Osteocyte (in vitro differentiated cells): Measurements from ENCODE around the gene NID2. TPM values are rescaled to one million over a fixed set of nuclear protein-coding genes. Genes with fewer than 3 reads are reported as not detected.

Source experiments
- DNase-seq: peaks from one replicate; pipeline ENCODE4 v3.0.0; 2021; ENCODE audit warnings: mixed read lengths; ENCODE audit not compliant: unreplicated experiment; ENCODE audit errors: extremely low spot score
- H3K27ac Mint-ChIP-seq: one replicate; pipeline ENCODE4 v1.8.0; 2021; ENCODE audit warnings: mild to moderate bottlenecking, mixed read lengths; ENCODE audit not compliant: unreplicated experiment
- H3K27me3 Mint-ChIP-seq: one replicate; pipeline ENCODE4 v1.8.0; 2021; ENCODE audit warnings: mixed read lengths; ENCODE audit not compliant: unreplicated experiment
- H3K36me3 Mint-ChIP-seq: one replicate; pipeline ENCODE4 v1.8.0; 2021; ENCODE audit warnings: mixed read lengths; ENCODE audit not compliant: unreplicated experiment
- H3K4me1 Mint-ChIP-seq: one replicate; pipeline ENCODE4 v1.8.0; 2021; ENCODE audit warnings: mixed read lengths; ENCODE audit not compliant: unreplicated experiment
- H3K4me3 Mint-ChIP-seq: one replicate; pipeline ENCODE4 v1.8.0; 2021; ENCODE audit warnings: mild to moderate bottlenecking, moderate library complexity, mixed read lengths; ENCODE audit not compliant: unreplicated experiment
- H3K9me3 Mint-ChIP-seq: one replicate; pipeline ENCODE4 v1.8.0; 2021; ENCODE audit warnings: mixed read lengths; ENCODE audit not compliant: unreplicated experiment
- CTCF ChIP-seq: fragments of 200-600 bp; sonication (generic); IDR thresholded peaks from 2 replicates; pipeline ENCODE4 v1.5.0; 2021; ENCODE audit warnings: antibody characterized with exemption, mild to moderate bottlenecking, moderate library complexity
- total RNA-seq: library from RNA; stranded (reverse); gene quantifications from 2 replicates; pipeline ENCODE4 v1.2.1, GENCODE V29; 2021

The NID2 gene
- total RNA-seq, 1 donor from 2014 or later, result 58.5 TPM

- peaks cover 17% of the 10 kb centered on the region for H3K4me1 Mint-ChIP-seq
- H3K9me3 Mint-ChIP-seq, result no peaks in the 10 kb centered on the region
- H3K4me3 Mint-ChIP-seq, result no peak overlapping the region
- no peak overlapping the region for H3K27ac Mint-ChIP-seq
- H3K36me3 Mint-ChIP-seq, result peaks cover 9% of the 10 kb centered on the region
- DNase-seq, result no peak
- no peak for TF ChIP-seq CTCF
- peaks cover 11% of the 10 kb centered on the region for H3K27me3 Mint-ChIP-seq
Observed at GRCh38 chr14:51988221-51988620, 80.6 kb downstream of the NID2 start.

DNA sequence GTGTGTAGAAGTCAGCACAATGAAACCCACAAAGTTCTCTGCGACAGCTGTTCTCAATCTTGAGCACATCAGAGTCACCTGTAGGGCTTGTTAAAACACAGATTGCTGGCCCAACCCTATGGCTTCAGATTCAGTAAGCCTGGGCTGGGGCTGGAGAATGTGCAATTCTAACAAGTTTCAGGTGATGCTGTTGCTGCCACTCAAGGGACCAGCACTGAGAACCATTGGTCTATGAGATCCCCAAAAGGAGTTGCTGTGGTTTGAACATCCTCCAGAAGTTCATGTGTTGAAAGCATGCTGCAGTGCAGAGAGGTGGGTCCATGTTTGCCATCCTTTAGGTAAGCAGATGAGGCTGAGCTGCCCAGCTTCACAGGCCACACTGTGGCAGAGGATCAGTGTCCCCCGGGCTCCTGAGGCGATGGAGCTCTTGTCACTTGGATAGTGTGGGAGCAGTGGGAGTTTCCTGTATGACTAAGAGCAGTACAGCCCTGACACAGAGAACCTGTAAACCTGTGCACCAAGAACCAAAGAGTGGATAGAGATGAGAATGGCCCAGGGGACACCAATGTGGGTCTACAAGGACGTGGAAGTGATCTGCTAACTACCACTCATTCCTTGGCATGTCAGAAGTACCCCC lies 87.5 kb downstream of the NID2 start:
- Mint-ChIP-seq H3K27ac (no peak overlapping the region), H3K9me3 (no peaks in the 10 kb centered on the region), H3K36me3 (no peaks in the 10 kb centered on the region), H3K4me1 (no peaks in the 10 kb centered on the region), H3K27me3 (peaks cover 26% of the 10 kb centered on the region), H3K4me3 (no peak overlapping the region)
- DNase-seq, result no peak
- TF ChIP-seq CTCF, result no peak

GRCh38 chr14:51979088-51979709 lies 89.7 kb downstream of the NID2 start:
- no peak overlapping the region for H3K4me3 Mint-ChIP-seq
- peaks cover 19% of the 10 kb centered on the region for H3K27me3 Mint-ChIP-seq
- no peak overlapping the region for H3K27ac Mint-ChIP-seq
- TF ChIP-seq CTCF, result peak; percentile 95
- no peaks in the 10 kb centered on the region for H3K4me1 Mint-ChIP-seq
- no peaks in the 10 kb centered on the region for H3K9me3 Mint-ChIP-seq
- DNase-seq, result peak; percentile 89
- no peaks in the 10 kb centered on the region for H3K36me3 Mint-ChIP-seq

DNA sequence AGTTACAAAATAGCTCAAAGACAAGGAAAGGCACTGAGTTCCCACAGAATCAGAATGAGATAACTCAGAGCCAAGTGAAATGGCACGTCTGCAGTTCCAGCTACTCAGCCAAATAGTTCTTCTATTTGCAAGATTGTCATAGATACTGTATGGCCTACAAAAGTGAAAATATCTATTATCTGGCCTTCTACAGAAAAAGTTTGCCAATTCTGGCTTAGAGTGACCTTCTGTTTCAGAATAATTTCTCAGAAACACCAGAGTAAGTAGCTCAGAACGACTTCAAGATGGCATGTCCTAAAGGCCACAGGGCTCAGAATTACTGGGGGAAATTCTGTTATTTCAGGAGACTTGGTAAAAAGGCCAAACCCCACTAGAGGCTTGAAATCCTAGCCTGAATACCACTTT lies 90.2 kb downstream of the NID2 start:
- TF ChIP-seq CTCF, result no peak
- Mint-ChIP-seq H3K4me3 (no peak overlapping the region), H3K36me3 (no peaks in the 10 kb centered on the region), H3K9me3 (no peaks in the 10 kb centered on the region), H3K4me1 (no peaks in the 10 kb centered on the region), H3K27me3 (peaks cover 19% of the 10 kb centered on the region), H3K27ac (no peak overlapping the region)
- DNase-seq, result no peak

- no peak for DNase-seq
- H3K27ac Mint-ChIP-seq, result no peak overlapping the region
- no peak for TF ChIP-seq CTCF
- H3K9me3 Mint-ChIP-seq, result no peaks in the 10 kb centered on the region
- H3K4me3 Mint-ChIP-seq, result no peak overlapping the region
- H3K36me3 Mint-ChIP-seq, result no peaks in the 10 kb centered on the region
- no peaks in the 10 kb centered on the region for H3K4me1 Mint-ChIP-seq
- peaks cover 11% of the 10 kb centered on the region for H3K27me3 Mint-ChIP-seq
Observed at GRCh38 chr14:51977075-51977474, 91.8 kb downstream of the NID2 start.
